ENCODE data around the gene MAP2. TPM values are rescaled to one million over a fixed set of nuclear protein-coding genes. Genes with fewer than 3 reads are reported as not detected.

The MAP2 gene
- total and polyA plus RNA-seq, 2 of the 13 experiments (the other 11 are each of a cell fraction or from before 2014, with no cell fraction given): 0.08 TPM; not detected in 1

DNA sequence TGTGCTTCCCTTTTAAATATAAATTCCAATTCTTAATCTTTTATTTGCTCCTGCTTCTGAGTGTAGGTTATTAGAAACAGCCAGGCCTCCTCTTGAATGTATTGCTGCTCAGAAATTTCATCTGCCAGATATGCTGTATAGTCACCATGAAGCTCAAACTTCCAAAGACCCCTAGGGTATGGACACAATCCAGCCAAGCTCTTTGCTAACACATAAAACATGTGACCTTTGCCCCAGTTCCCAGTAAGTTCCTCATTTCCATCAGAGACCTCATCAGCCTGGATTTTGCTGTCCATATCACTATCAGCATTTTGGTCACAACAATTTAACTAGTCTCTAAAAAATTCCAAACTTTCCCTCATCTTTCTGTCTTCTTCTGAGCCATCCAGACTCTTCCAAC lies 75.2 kb downstream of the MAP2 start:
- intact Hi-C loops (cut with micrococcal nuclease; ENCODE audit: unreplicated experiment): no loop called here
- no peak overlapping the region for H3K4me2 ChIP-seq (ENCODE audit: low read depth, low read length)

DNA sequence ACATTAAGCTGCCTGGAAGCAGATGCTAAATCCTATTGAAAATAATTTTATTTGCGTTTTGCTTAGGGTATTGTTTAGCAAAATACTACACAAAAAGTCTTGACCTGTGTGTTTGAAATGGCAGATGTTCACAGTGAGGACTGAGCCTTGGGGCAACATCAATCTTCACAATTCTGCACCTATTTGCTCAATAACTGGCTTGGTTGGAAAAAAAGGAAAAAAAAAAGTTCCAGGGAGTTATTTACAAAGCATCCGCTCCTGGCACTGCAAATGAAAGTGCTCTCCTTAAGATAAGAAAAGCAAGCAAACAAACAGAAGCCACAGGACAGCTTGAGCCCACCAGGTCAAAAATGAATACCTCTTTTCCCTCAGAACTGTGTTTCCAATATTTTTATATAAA lies 77.7 kb downstream of the MAP2 start:
- POLR2A ChIA-PET: no interaction called here
- no peak overlapping the region for H2AFZ ChIP-seq (ENCODE audit: low read length)
- FAIRE-seq: no peak
- TF ChIP-seq, protein P1, sequence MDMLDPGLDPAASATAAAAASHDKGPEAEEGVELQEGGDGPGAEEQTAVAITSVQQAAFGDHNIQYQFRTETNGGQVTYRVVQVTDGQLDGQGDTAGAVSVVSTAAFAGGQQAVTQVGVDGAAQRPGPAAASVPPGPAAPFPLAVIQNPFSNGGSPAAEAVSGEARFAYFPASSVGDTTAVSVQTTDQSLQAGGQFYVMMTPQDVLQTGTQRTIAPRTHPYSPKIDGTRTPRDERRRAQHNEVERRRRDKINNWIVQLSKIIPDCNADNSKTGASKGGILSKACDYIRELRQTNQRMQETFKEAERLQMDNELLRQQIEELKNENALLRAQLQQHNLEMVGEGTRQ (IDR thresholded peaks at IDR 0.05; ENCODE audit: low read depth, low read length): no peak
- TF ChIP-seq, protein P1 (CRISPR knock-in tag; IDR thresholded peaks at IDR 0.05; ENCODE audit: borderline replicate concordance): no peak
- TF ChIP-seq RBM39 (IDR thresholded peaks at IDR 0.05; ENCODE audit: low read depth, low read length, poor library complexity, severe bottlenecking): no peak
- TF ChIP-seq ZFP36 (IDR thresholded peaks at IDR 0.05; ENCODE audit: borderline replicate concordance, low read depth, low read length, partially characterized antibody): no peak
- TF ChIP-seq, protein P2, sequence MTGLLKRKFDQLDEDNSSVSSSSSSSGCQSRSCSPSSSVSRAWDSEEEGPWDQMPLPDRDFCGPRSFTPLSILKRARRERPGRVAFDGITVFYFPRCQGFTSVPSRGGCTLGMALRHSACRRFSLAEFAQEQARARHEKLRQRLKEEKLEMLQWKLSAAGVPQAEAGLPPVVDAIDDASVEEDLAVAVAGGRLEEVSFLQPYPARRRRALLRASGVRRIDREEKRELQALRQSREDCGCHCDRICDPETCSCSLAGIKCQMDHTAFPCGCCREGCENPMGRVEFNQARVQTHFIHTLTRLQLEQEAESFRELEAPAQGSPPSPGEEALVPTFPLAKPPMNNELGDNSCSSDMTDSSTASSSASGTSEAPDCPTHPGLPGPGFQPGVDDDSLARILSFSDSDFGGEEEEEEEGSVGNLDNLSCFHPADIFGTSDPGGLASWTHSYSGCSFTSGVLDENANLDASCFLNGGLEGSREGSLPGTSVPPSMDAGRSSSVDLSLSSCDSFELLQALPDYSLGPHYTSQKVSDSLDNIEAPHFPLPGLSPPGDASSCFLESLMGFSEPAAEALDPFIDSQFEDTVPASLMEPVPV (CRISPR knock-in tag; IDR thresholded peaks at IDR 0.05): no peak
- no peak for TF ChIP-seq RFX3 (CRISPR knock-in tag; IDR thresholded peaks at IDR 0.05)
- no peak for TF ChIP-seq TBX3 (IDR thresholded peaks at IDR 0.05; ENCODE audit: borderline replicate concordance)
- TF ChIP-seq MTA1 (CRISPR knock-in tag; IDR thresholded peaks at IDR 0.05; ENCODE audit: borderline replicate concordance): no peak
- TF ChIP-seq TIGD3 (CRISPR knock-in tag; IDR thresholded peaks at IDR 0.05; ENCODE audit: borderline replicate concordance): no peak

More for the DNA sequence above, 75.2 kb downstream of the MAP2 start:
- DNase-seq (ENCODE audit: low spot score): no peak
- H2AFZ ChIP-seq (ENCODE audit: low read length): no peak overlapping the region
- no peaks in the 10 kb centered on the region for H4K20me1 ChIP-seq (ENCODE audit: insufficient read depth, low read length)
- TF ChIP-seq MAFF (IDR thresholded peaks at IDR 0.05; ENCODE audit: low read depth, low read length) (no peak), ZNF556 (CRISPR knock-in tag; IDR thresholded peaks at IDR 0.05; ENCODE audit: borderline replicate concordance) (no peak), TGIF2 (CRISPR knock-in tag; IDR thresholded peaks at IDR 0.05) (no peak)
- TF ChIP-seq, protein P3, sequence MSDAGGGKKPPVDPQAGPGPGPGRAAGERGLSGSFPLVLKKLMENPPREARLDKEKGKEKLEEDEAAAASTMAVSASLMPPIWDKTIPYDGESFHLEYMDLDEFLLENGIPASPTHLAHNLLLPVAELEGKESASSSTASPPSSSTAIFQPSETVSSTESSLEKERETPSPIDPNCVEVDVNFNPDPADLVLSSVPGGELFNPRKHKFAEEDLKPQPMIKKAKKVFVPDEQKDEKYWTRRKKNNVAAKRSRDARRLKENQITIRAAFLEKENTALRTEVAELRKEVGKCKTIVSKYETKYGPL (CRISPR knock-in tag; IDR thresholded peaks at IDR 0.05): no peak
- H3K4me3 ChIP-seq (replicated peaks in 1 of 3; ENCODE audit: insufficient read depth in 1 of 3, low read depth in 2 of 3, low read length in 3 of 3): no peak overlapping the region
- in situ Hi-C loops (cut with HindIII; ENCODE audit: extremely low pct_ligation_motif_present, low pct_unique_long_range_greater_than_20kb): no loop called here
- POLR2A ChIA-PET: no interaction called here
- no peak overlapping the region for H3K27ac ChIP-seq (ENCODE audit: extremely low read length, insufficient read depth, low read length)
- peaks cover 9% of the 10 kb centered on the region; the same call in 1 of the 2 replicates for H3K4me1 ChIP-seq (ENCODE audit: insufficient read depth, low read length)
- ATAC-seq: no peak
- H3K27me3 ChIP-seq (ENCODE audit: control insufficient read depth in 1 of 2, insufficient read depth in 2 of 2, low read length in 2 of 2): no peaks in the 10 kb centered on the region
- CTCF ChIA-PET (ENCODE audit: low intra/inter-chr PET ratio, low total read pairs): no interaction called here
- H3K79me2 ChIP-seq (ENCODE audit: insufficient read depth, low read length): no peaks in the 10 kb centered on the region
- BruUV-seq (replicated peaks): no TSS peak
- FAIRE-seq: no peak
- no peaks in the 10 kb centered on the region for H3K36me3 ChIP-seq (replicated peaks in 1 of 2; ENCODE audit: control insufficient read depth in 1 of 2, insufficient read depth in 2 of 2, low read length in 2 of 2)
- no peak overlapping the region for H3K9ac ChIP-seq (ENCODE audit: insufficient read depth, low read depth, low read length)
- no peaks in the 10 kb centered on the region for H3K9me3 ChIP-seq (ENCODE audit: low read length)

More for the DNA sequence above, 77.7 kb downstream of the MAP2 start:
- CTCF ChIA-PET (ENCODE audit: low intra/inter-chr PET ratio, low total read pairs): no interaction called here
- Histone ChIP-seq H3K27ac (ENCODE audit: extremely low read length, insufficient read depth, low read length) (no peak overlapping the region), H4K20me1 (ENCODE audit: insufficient read depth, low read length) (no peaks in the 10 kb centered on the region), H3K36me3 (replicated peaks in 1 of 2; ENCODE audit: control insufficient read depth in 1 of 2, insufficient read depth in 2 of 2, low read length in 2 of 2) (no peaks in the 10 kb centered on the region), H3K9ac (ENCODE audit: insufficient read depth, low read depth, low read length) (no peak overlapping the region), H3K27me3 (ENCODE audit: control insufficient read depth in 1 of 2, insufficient read depth in 2 of 2, low read length in 2 of 2) (no peaks in the 10 kb centered on the region), H3K4me3 (replicated peaks in 1 of 3; ENCODE audit: insufficient read depth in 1 of 3, low read depth in 2 of 3, low read length in 3 of 3) (no peak overlapping the region), H3K4me1 (ENCODE audit: insufficient read depth, low read length) (peaks cover 2% of the 10 kb centered on the region), H3K9me3 (ENCODE audit: low read length) (no peaks in the 10 kb centered on the region), H3K79me2 (ENCODE audit: insufficient read depth, low read length) (no peaks in the 10 kb centered on the region), H3K4me2 (ENCODE audit: low read depth, low read length) (no peak overlapping the region)
- in situ Hi-C loops (cut with HindIII; ENCODE audit: extremely low pct_ligation_motif_present, low pct_unique_long_range_greater_than_20kb) (no loop called here), intact Hi-C loops (cut with micrococcal nuclease; ENCODE audit: unreplicated experiment) (no loop called here)
- ATAC-seq (no peak), DNase-seq (ENCODE audit: low spot score) (no peak)
- WGBS (ENCODE audit: low lambda C conversion rate): 3% methylated on average over 2 of the region's 2 CpGs
- no TSS peak for BruUV-seq (replicated peaks)

Measured in HepG2 (cell line).